UCSD-AML1 (cell line): Measurements from ENCODE around the gene EGFL8.

Experiments
- DNase-seq: peaks from one replicate; lab custom pipeline; 2025; ENCODE audit not compliant: unreplicated experiment; lab: John Stamatoyannopoulos, UW

Gene EGFL8

DNA sequence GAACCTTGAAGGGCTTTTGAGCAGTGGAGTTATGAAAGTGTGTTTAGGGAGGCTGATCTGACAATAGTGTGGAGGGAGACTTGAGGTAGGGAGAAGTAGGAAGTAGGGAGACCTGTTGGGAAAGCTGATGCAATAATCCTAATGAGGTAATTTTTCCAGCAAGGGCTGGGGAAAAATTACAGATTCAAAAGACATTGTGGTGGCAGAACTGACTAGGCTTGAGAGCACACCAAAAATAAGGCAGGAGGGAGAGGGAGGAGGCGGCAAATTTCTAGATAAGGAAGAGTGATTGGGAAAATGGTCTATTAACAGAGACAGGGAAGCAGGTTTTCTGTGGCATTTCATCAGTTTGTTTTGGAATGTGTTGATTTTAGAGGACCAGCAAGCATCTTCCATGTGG is 18.1 kb upstream of the EGFL8 start:
- DNase-seq, result no peak

DNA sequence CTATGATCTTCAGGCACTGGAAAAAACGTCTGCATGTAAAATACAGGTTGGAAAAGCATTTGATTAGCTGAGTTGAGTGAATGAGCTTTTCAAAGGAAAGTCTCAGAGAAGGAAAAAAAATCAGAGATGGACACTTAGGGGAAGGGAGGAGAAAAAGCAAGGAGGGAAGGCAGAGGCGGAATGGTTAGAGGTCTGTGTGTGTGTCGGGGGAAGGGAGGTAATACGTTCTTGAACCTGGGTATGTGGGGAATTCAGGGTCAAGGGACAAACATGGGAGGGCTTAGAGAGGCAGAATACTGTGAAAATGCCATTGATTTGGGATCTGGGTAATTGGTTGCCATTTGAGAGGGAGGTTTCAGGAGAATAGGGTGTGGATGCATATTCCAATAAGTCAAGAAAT is 17.7 kb upstream of the EGFL8 start:
- DNase-seq, result no peak

GRCh38 chr6:32147401-32148132 is 16.8 kb upstream of the EGFL8 start:
- DNase-seq, result no peak

DNA sequence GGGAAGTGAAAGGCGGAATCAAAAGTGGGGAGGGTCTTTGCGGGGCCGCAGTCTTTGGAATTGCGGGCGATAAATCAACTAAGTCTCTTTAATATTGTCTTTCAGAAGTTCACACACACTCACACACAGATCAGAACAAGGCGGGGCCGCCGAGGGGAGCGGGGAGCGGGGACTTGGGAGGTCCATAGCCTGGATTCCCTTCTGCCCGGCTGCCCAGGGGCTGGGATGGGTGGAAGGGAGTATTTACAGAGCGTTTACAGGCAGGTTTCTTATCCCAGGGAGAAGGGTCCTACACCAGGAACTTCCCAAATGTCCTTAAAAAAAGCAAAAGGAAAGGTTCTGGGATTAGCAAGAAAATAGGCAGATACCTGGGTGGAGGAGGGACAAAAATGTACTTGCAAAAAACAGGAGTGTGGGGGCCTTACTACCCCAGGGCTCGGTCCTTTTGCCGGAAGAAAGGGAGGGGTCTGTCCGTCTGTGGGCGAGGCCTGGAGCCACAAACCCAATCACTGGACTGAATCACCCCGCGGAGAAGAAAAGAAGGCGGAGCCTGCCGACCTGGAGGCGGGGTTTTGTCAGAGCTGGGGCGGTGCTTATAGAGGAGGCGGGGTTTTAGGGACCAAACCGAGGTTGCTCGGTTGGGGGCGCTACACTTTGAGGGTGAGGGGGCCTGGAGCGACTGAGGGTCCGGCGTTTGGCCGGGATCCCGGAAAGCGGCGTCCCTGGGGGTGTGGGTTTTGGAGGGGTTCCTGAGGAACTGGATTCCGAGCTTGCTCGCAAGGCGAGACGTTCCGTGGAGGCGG is 15.9 kb upstream of the EGFL8 start:
- DNase-seq, result no peak

DNA sequence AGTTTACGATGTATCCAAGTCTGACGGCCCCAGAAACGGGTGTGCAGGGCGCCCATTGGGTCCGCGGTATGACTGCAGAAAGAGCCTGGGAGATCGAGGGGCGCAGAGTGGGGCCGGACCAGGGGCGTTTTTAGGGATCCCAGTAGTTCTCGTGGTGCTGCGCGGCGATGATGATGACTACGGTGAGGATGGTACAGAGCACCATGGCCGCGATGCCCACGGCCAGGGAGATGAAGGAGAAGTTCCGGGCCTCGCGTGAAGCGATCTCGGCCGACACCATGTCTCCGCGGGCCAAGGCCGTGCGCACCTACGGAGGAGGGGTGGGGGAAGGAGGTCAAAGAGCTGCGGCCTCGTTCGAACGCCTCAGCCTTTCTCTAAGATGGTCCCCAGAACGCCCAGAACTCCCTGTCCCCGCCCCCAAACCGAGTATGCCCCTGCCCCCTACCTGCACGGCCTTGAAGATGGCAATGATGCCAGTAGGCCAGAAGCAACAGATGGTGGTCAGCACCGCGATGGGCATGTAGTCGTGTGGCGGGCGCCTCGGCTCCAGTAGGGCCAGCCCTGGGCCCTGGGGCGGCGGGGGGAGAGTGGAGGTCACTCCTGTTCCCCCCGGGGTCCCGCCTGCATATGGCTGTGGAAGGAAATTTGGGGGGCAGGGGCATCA is 15.2 kb upstream of the EGFL8 start:
- no peak for DNase-seq

- no peak for DNase-seq
Measured at GRCh38 chr6:32149932-32150870, 14.2 kb upstream of the EGFL8 start.

GRCh38 chr6:32151181-32151862 is 13.1 kb upstream of the EGFL8 start:
- no peak for DNase-seq

GRCh38 chr6:32151863-32152768 is 12.3 kb upstream of the EGFL8 start, which contains the start of gene PRRT1:
Gene PRRT1 (minus strand): TSS chr6:32151939. CDS start chr6:32151827, 112 bp downstream.
- no peak for DNase-seq

GRCh38 chr6:32152769-32153563 is 11.4 kb upstream of the EGFL8 start:
- no peak for DNase-seq

DNA sequence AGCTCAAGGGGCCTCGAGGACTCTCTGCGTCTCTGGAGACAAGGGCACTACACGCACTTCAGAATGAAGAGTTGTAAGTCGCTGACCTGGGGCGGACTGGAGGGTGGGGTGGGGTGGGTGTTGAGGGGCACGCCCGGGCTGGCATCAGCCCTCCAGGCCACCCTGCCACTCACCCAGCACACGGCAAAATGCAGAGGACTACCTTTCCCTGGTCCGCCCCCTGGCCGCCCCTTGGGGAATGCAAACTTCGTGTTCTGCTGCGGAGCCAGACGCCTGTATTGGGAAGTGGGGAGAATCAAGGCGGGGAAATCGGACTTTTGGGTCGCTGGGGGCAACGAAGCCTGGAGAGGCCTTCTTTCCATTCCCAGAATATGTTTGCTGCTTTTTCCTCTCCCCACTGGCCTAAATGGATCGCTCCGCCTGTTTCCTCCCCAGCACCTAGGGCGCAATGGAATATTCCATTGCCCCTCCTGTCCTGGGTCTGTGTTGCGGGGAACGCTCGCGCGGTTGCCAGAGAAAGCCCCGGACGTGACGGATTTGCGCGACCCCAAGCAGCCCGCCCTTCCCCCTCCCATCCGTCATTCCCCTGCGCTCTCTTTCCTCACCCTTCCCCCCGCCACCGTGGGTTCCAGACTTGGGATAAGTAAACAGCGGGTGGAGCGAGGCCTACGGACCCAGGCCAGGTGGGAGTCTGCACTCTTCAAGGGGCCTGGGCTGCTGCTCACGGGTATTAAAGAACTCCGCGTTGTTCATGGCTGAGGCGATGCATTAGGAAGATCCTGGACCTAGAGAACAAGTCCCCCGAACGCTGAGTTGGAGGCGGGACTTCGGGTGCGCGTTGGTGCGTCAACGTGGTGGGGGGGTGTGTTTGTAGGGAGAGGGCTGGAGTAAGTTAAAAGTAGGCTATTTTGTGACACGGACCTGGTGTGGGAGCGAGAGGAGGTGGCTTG is 10.6 kb upstream of the EGFL8 start, which contains the start of gene PPT2:
PPT2 (plus strand) TSS at position 578 of the 950 bp plus-strand sequence. CDS start 454 bp downstream, outside the sequence.
- peak; percentile 89 for DNase-seq

GRCh38 chr6:32154514-32155161 is 9.8 kb upstream of the EGFL8 start:
- peak; percentile 70 for DNase-seq

GRCh38 chr6:32156891-32157290 is 7.5 kb upstream of the EGFL8 start:
- DNase-seq, result no peak

- no peak for DNase-seq
Measured at GRCh38 chr6:32158052-32158451, 6.3 kb upstream of the EGFL8 start.

- DNase-seq, result no peak
Measured at GRCh38 chr6:32163559-32164258, 686 bp upstream of the EGFL8 start.

DNA sequence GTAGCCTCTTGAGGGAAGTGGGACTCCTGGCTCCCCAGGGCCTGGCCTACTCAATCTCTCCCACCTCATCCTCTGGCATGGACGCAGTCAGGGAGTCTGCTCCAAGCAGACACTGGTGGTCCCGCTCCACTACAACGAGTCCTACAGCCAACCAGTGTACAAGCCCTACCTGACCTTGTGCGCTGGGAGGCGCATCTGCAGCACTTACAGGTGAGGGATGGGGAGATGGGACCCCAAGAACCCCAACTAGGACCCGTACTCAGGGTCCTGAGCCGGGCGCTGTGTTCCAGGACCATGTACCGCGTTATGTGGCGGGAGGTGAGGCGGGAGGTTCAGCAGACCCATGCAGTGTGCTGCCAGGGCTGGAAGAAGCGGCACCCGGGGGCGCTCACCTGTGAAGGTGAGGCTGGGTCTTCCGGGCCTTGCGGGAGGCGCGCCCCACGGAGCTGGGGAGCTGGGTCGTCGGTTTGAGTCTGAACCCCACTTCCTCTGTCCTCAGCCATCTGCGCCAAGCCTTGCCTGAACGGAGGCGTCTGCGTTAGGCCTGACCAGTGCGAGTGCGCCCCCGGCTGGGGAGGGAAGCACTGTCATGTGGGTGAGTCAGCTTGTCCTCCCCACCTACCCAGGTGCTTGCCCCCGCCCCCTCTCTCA is 2.1 kb downstream of the EGFL8 start:
- no peak for DNase-seq
